GM23338 (cell line): Measurements from ENCODE around the gene BCL2.

Experiments used
- CREB1 ChIP-seq: fragments of 250-450 bp; sonication (Bioruptor Pico); IDR thresholded peaks from 2 replicates; pipeline ENCODE4 v1.5.0; 2020; ENCODE audit warnings: low read depth, mild to moderate bottlenecking, moderate library complexity
- CTCF ChIP-seq, 2 experiments: fragments of 200-600 bp in 1 of 2; sonication (generic) in 1 of 2; conservative IDR thresholded peaks; 2 replicates each; pipeline versions ENCODE4 v1.5.1 to v1.6.1; 2016 to 2017; ENCODE audit warnings: antibody characterized with exemption in 2 of 2, low read depth in 2 of 2, mild to moderate bottlenecking in 2 of 2, moderate library complexity in 1 of 2
- ETS1 ChIP-seq: IDR thresholded peaks from 2 replicates; pipeline ENCODE4 v1.6.1; 2016; ENCODE audit warnings: antibody characterized with exemption
- EZH2 ChIP-seq: fragments of 200-600 bp; sonication (generic); IDR thresholded peaks from one replicate; pipeline ENCODE4 v1.8.0; 2017; ENCODE audit warnings: antibody characterized with exemption, mild to moderate bottlenecking, low read depth; ENCODE audit not compliant: unreplicated experiment
- EZH2phosphoT487 ChIP-seq: fragments of 200-600 bp; sonication (generic); IDR thresholded peaks from one replicate; pipeline ENCODE4 v1.8.1; 2018; ENCODE audit warnings: antibody characterized with exemption; ENCODE audit not compliant: unreplicated experiment
- NANOG ChIP-seq: IDR thresholded peaks from 2 replicates; pipeline ENCODE4 v1.6.1; 2016; ENCODE audit warnings: antibody characterized with exemption, borderline replicate concordance
- POLR2AphosphoS5 ChIP-seq: IDR thresholded peaks from 2 replicates; pipeline ENCODE4 v1.6.1; 2016; ENCODE audit warnings: antibody characterized with exemption, low read depth
- REST ChIP-seq: IDR thresholded peaks from one replicate; pipeline ENCODE4 v1.6.1; 2018; ENCODE audit warnings: antibody characterized with exemption; ENCODE audit not compliant: unreplicated experiment
- STAT1 ChIP-seq: IDR thresholded peaks from one replicate; pipeline ENCODE4 v1.6.1; 2016; ENCODE audit warnings: antibody characterized with exemption; ENCODE audit not compliant: unreplicated experiment
- ZNF114 ChIP-seq: fragments of 250-450 bp; sonication (Bioruptor Pico); IDR thresholded peaks from 2 replicates; pipeline ENCODE4 v1.5.0; 2020; ENCODE audit warnings: mild to moderate bottlenecking, moderate library complexity
- ZNF331 ChIP-seq: fragments of 250-450 bp; sonication (Bioruptor Pico); IDR thresholded peaks from 2 replicates; pipeline ENCODE4 v1.5.0; 2020; ENCODE audit warnings: low read depth, mild to moderate bottlenecking, moderate library complexity

- TF ChIP-seq STAT1 (no peak), CTCF (conservative IDR thresholded peaks at IDR 0.05; ENCODE audit: low read depth in 2 of 2) (no peak), POLR2AphosphoS5 (no peak), EZH2 (no peak), ZNF331 (CRISPR knock-in tag) (no peak), NANOG (no peak), CREB1 (no peak), REST (no peak), ZNF114 (CRISPR knock-in tag) (no peak), EZH2phosphoT487 (no peak), ETS1 (no peak)
Measured at GRCh38 chr18:63303547-63303946, 16.0 kb downstream of the BCL2 start.
